ENCODE results near the gene PREX1.
"Not testable (repeated sequence)": the region's sequence is repeated elsewhere in the genome, so short reads cannot be mapped to it uniquely, and the experiment has no call there.

Gene PREX1

DNA sequence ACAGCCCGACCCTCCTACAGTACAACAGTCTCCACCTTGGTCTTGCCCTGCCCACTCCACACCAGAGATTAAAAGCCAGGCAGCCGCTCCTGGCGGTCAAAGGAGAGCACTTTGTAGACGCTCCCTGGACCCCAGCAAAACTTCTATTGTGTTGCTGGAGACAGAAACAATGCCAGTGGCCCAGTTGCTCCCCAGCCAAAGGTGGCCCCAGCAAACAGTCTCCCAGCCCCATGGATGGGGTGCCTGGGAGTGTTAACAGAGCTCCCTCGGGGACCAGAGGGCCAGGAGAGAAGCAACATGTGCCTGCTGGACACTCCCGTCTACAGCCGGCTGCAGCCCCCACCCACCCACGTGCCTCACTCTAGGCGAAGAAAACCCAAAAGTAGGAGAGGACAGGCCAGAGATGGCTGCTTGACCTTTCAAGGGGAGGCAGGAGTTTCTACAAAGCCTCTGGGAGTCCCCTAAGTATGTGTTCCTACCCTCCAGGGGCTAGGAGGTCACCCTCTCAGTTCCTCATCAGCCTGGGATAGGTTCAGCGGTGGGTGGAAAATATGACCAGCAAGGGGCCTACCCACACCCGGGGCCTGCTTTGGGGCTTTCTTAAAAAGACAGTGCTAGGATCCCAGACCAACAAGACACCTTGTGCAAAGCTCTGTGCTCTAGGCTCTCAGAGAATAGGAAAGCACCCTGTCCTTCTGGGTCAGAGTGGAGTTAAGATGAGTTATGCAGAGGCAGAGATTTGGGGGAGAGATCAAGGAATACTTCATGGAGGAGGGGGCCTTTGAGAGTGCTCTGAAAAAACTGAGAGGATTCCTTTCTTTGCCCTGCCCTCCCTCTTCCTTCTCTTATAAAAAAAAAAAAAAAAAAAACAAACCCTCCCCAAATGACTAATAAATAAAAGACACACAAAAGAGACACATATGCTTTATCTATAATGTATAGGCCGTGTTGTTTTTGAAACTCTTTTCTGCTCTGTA, 19.0 kb upstream of the PREX1 start:
- peak in 2 of 3 donors; percentile 51 to 62 for DNase-seq
- Histone ChIP-seq H3K27me3 (replicated peaks in 2 of 5; ENCODE audit: control insufficient read depth in 4 of 5, insufficient read depth in 5 of 5, low read length in 4 of 5) (no peaks in the 10 kb centered on the region), H3K4me1 (ENCODE audit: control extremely low read depth in 1 of 4, control insufficient read depth in 4 of 4, insufficient read depth in 4 of 4, low read length in 3 of 4) (peaks cover 0 to 14% (median 9%) of the 10 kb centered on the region in 4 experiments), H3K36me3 (ENCODE audit: control insufficient read depth in 4 of 4, insufficient read depth in 4 of 4, low read length in 3 of 4) (no peaks in the 10 kb centered on the region), H3K27ac (ENCODE audit: insufficient read depth in 1 of 2, low read depth in 1 of 2, low read length in 2 of 2, poor library complexity in 1 of 2, severe bottlenecking in 2 of 2) (no peak overlapping the region), H3K9me3 (ENCODE audit: control extremely low read depth in 1 of 5, control insufficient read depth in 4 of 5, insufficient read depth in 2 of 5, low read depth in 1 of 5, low read length in 4 of 5) (no peaks in the 10 kb centered on the region), H3K4me3 (ENCODE audit: control insufficient read depth in 1 of 7, extremely low read depth in 1 of 7, insufficient read depth in 4 of 7, low read depth in 2 of 7, low read length in 6 of 7) (peak overlapping the region in 3 of 7 experiments; percentile 20 to 33 (median 23))
- ChIA-PET POLR2A (no interaction called here), CTCF (no interaction called here)
- WGBS (ENCODE audit: insufficient coverage) = 83% methylated on average over 9 of the region's 12 CpGs

DNA sequence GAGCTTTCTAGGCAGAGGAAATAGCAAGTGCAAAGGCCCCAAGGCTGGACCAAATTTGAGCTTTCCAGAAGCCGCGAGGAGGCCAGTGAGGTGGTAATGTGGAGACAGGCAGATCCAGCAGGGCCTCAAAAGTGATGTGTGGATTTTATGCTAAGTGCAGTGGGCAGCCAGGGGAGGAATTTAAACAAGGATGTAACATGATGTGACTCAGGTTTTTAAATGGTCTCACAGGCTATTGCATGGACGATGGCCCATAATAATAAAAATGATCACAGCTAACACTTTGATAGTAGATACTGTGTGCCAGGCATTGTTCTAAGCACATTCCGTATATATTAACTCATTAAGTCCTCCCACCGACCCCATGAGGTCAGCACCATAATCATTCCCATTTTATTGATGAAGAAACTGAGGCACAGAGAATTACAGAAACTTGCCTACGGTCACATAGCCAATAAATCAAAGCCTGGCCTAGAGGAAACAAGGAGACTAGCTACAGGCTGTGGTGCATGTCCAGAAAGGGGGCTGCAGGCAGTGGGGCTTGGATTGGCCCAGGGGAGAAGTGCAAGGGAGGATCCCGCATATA, 18.0 kb upstream of the PREX1 start:
- no peak for DNase-seq
- Histone ChIP-seq H3K36me3 (ENCODE audit: control insufficient read depth in 4 of 4, insufficient read depth in 4 of 4, low read length in 3 of 4) (no peaks in the 10 kb centered on the region), H3K4me3 (ENCODE audit: control insufficient read depth in 1 of 7, extremely low read depth in 1 of 7, insufficient read depth in 4 of 7, low read depth in 2 of 7, low read length in 6 of 7) (no peak overlapping the region), H3K4me1 (ENCODE audit: control extremely low read depth in 1 of 4, control insufficient read depth in 4 of 4, insufficient read depth in 4 of 4, low read length in 3 of 4) (peaks cover 0 to 16% (median 9%) of the 10 kb centered on the region in 4 experiments), H3K27ac (ENCODE audit: insufficient read depth in 1 of 2, low read depth in 1 of 2, low read length in 2 of 2, poor library complexity in 1 of 2, severe bottlenecking in 2 of 2) (no peak overlapping the region), H3K27me3 (replicated peaks in 2 of 5; ENCODE audit: control insufficient read depth in 4 of 5, insufficient read depth in 5 of 5, low read length in 4 of 5) (no peaks in the 10 kb centered on the region), H3K9me3 (ENCODE audit: control extremely low read depth in 1 of 5, control insufficient read depth in 4 of 5, insufficient read depth in 2 of 5, low read depth in 1 of 5, low read length in 4 of 5) (no peaks in the 10 kb centered on the region)
- 94% methylated on average over 5 of the region's 7 CpGs for WGBS (ENCODE audit: insufficient coverage)
- ChIA-PET POLR2A (no interaction called here), CTCF (interaction anchor here (1.0 to 1.2 kb wide), 2 partner anchors 13 to 151 kb away, joined by 3 to 4 read pairs; no protein-coding TSS in a partner anchor)

DNA sequence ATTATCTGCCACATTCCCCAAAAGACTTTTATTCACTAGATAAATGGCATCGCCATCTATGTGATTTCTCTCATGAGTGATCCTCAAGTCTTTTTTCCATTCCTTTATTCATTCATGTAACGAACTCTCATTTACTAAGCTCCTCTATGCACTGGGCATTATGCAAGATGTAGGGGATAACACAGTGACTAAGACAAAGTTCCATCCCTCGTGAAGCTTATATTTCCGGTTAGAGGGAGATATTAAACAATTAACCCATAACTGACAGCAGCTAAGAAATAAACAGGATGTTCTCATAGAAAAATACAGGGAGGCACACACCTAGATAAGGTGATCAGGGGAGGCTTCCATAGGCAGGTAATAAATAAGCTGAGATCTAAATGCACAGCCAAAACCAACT, 17.2 kb upstream of the PREX1 start:
- H3K27ac ChIP-seq (ENCODE audit: insufficient read depth in 1 of 2, low read depth in 1 of 2, low read length in 2 of 2, poor library complexity in 1 of 2, severe bottlenecking in 2 of 2) = no peak overlapping the region
- H3K9me3 ChIP-seq (ENCODE audit: control extremely low read depth in 1 of 5, control insufficient read depth in 4 of 5, insufficient read depth in 2 of 5, low read depth in 1 of 5, low read length in 4 of 5) = no peaks in the 10 kb centered on the region
- DNase-seq = no peak
- no peaks in the 10 kb centered on the region for H3K36me3 ChIP-seq (ENCODE audit: control insufficient read depth in 4 of 4, insufficient read depth in 4 of 4, low read length in 3 of 4)
- H3K27me3 ChIP-seq (replicated peaks in 2 of 5; ENCODE audit: control insufficient read depth in 4 of 5, insufficient read depth in 5 of 5, low read length in 4 of 5) = no peaks in the 10 kb centered on the region
- no peak overlapping the region for H3K4me3 ChIP-seq (ENCODE audit: control insufficient read depth in 1 of 7, extremely low read depth in 1 of 7, insufficient read depth in 4 of 7, low read depth in 2 of 7, low read length in 6 of 7)
- ChIA-PET POLR2A (no interaction called here), CTCF (interaction anchor here (1.0 to 1.2 kb wide), 2 partner anchors 12 to 150 kb away, joined by 3 to 4 read pairs; no protein-coding TSS in a partner anchor)
- 91% methylated on average over 3 of the region's 4 CpGs for WGBS (ENCODE audit: insufficient coverage)
- H3K4me1 ChIP-seq (ENCODE audit: control extremely low read depth in 1 of 4, control insufficient read depth in 4 of 4, insufficient read depth in 4 of 4, low read length in 3 of 4) = peaks cover 0 to 16% (median 9%) of the 10 kb centered on the region in 4 experiments

DNA sequence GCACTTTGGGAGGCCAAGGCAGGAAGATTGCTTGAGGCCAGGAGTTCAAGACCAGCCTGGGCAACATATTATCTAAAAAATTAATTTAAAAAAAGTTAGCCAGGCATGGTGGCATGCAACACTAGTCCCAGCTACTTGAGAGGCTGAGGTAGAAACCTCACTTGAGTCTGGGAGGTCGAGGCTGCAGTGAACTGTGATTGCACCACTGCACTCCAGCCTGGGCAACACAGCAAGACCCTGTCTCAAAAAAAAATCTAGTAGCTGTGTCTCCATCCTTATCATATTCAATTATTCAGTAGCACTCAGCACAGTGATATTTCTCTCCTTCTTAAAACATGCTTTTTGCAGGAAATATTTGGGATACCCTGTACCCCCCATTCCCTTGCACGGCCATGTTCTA, 16.1 kb upstream of the PREX1 start:
- H3K4me3 ChIP-seq (ENCODE audit: control insufficient read depth in 1 of 7, extremely low read depth in 1 of 7, insufficient read depth in 4 of 7, low read depth in 2 of 7, low read length in 6 of 7); H3K27ac ChIP-seq (ENCODE audit: insufficient read depth in 1 of 2, low read depth in 1 of 2, low read length in 2 of 2, poor library complexity in 1 of 2, severe bottlenecking in 2 of 2); H3K9me3 ChIP-seq (ENCODE audit: control extremely low read depth in 1 of 5, control insufficient read depth in 4 of 5, insufficient read depth in 2 of 5, low read depth in 1 of 5, low read length in 4 of 5); CTCF ChIA-PET; H3K36me3 ChIP-seq (ENCODE audit: control insufficient read depth in 4 of 4, insufficient read depth in 4 of 4, low read length in 3 of 4); DNase-seq; POLR2A ChIA-PET; H3K27me3 ChIP-seq (replicated peaks in 2 of 5; ENCODE audit: control insufficient read depth in 4 of 5, insufficient read depth in 5 of 5, low read length in 4 of 5): not testable (repeated sequence)
- WGBS (ENCODE audit: insufficient coverage) = 88% methylated on average over 1 of the region's 2 CpGs
- H3K4me1 ChIP-seq (ENCODE audit: control extremely low read depth in 1 of 4, control insufficient read depth in 4 of 4, insufficient read depth in 4 of 4, low read length in 3 of 4) = peaks cover 0 to 18% (median 9%) of the 10 kb centered on the region in 4 experiments

DNA sequence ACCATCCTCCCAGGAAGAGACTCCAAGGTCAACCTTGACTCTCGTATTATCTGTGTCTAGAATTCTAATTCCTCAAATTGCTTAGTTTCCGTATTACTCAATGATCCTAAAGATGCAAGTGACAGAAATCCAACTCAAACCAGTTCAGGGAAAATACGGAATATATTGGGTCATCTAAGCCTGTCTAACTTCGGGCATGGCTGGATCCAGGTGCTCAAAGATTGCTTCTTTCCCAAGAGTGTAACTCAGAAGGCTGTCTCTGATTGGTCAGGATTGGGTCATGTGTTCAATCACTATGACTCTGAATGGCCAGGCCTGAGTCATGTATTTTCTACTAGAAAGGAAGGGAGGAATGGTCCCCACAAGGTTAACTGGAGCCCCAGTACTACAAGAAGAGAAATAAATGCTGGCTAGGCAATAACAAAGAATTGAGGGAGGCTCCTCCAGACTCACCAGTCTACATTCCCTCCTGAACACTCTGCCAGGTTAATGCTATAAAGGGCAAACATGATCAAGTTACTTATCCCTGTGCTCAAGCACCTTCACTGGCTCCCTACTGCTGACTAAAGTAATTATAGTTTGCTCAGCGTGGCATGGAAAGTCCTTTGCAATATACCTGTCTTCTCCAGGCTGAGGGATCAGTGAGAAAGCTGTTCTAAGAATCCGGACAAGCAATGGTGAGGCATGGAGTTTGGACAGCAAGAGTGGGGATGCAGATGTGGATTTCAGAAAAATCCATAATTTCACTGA, 15.4 kb upstream of the PREX1 start:
- no peak for DNase-seq
- Histone ChIP-seq H3K27ac (ENCODE audit: insufficient read depth in 1 of 2, low read depth in 1 of 2, low read length in 2 of 2, poor library complexity in 1 of 2, severe bottlenecking in 2 of 2) (no peak overlapping the region), H3K27me3 (replicated peaks in 2 of 5; ENCODE audit: control insufficient read depth in 4 of 5, insufficient read depth in 5 of 5, low read length in 4 of 5) (no peaks in the 10 kb centered on the region), H3K4me1 (ENCODE audit: control extremely low read depth in 1 of 4, control insufficient read depth in 4 of 4, insufficient read depth in 4 of 4, low read length in 3 of 4) (peaks cover 0 to 19% (median 9%) of the 10 kb centered on the region in 4 experiments), H3K36me3 (ENCODE audit: control insufficient read depth in 4 of 4, insufficient read depth in 4 of 4, low read length in 3 of 4) (no peaks in the 10 kb centered on the region), H3K4me3 (ENCODE audit: control insufficient read depth in 1 of 7, extremely low read depth in 1 of 7, insufficient read depth in 4 of 7, low read depth in 2 of 7, low read length in 6 of 7) (no peak overlapping the region), H3K9me3 (ENCODE audit: control extremely low read depth in 1 of 5, control insufficient read depth in 4 of 5, insufficient read depth in 2 of 5, low read depth in 1 of 5, low read length in 4 of 5) (no peaks in the 10 kb centered on the region)
- POLR2A ChIA-PET = no interaction called here
- CTCF ChIA-PET = no interaction called here
- WGBS (ENCODE audit: insufficient coverage) = 95% methylated on average over 6 of the region's 6 CpGs

DNA sequence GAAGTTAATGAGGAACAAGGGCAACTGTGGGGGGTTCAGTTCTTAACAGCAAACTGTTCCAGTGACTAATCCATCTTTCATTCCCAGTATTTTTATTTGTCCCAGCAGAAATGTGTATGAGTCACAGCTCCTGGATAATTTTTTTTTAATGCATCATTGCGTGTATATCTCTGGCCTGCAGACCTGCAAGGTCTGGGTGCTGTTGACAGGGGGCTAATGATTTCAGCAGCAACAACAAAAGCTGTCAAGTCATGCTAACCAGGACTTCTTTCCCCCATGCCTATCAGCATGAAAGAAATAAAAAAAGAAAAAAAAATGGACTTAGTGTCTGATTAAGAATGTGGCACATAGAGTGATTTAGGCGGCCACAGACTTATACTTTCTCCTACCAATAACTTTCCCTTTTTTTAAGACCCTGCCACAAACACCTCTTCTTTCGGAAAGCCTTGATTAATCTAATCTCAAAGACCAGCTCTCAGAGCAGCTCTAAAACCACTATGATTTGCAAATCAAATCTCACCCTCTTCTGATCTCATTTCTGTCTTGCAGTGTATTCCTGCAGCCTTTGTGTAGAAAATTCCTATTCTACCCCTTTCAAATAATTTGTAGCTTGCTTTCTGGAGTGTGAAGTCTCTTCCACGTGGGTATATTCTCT, 14.2 kb upstream of the PREX1 start:
- 74% methylated on average over 3 of the region's 4 CpGs for WGBS (ENCODE audit: insufficient coverage)
- POLR2A ChIA-PET = no interaction called here

More for the DNA sequence above, 14.2 kb upstream of the PREX1 start:
- Histone ChIP-seq H3K27me3 (replicated peaks in 2 of 5; ENCODE audit: control insufficient read depth in 4 of 5, insufficient read depth in 5 of 5, low read length in 4 of 5) (no peaks in the 10 kb centered on the region), H3K4me1 (ENCODE audit: control extremely low read depth in 1 of 4, control insufficient read depth in 4 of 4, insufficient read depth in 4 of 4, low read length in 3 of 4) (peaks cover 0 to 18% (median 8%) of the 10 kb centered on the region in 4 experiments), H3K36me3 (ENCODE audit: control insufficient read depth in 4 of 4, insufficient read depth in 4 of 4, low read length in 3 of 4) (no peaks in the 10 kb centered on the region), H3K4me3 (ENCODE audit: control insufficient read depth in 1 of 7, extremely low read depth in 1 of 7, insufficient read depth in 4 of 7, low read depth in 2 of 7, low read length in 6 of 7) (no peak overlapping the region), H3K27ac (ENCODE audit: insufficient read depth in 1 of 2, low read depth in 1 of 2, low read length in 2 of 2, poor library complexity in 1 of 2, severe bottlenecking in 2 of 2) (no peak overlapping the region), H3K9me3 (ENCODE audit: control extremely low read depth in 1 of 5, control insufficient read depth in 4 of 5, insufficient read depth in 2 of 5, low read depth in 1 of 5, low read length in 4 of 5) (no peaks in the 10 kb centered on the region)
- CTCF ChIA-PET = interaction anchor here (1.4 to 1.6 kb wide), 2 partner anchors 9 to 11 kb away, joined by 3 to 7 read pairs; no protein-coding TSS in a partner anchor
- peak in 2 of 3 donors; percentile 38 to 61 for DNase-seq

Data from common myeloid progenitor, CD34-positive (primary cell).